B cell (primary cell): ENCODE data around the gene PTPN7. TPM values are rescaled to one million over a fixed set of nuclear protein-coding genes. Genes with fewer than 3 reads are reported as not detected.

Experiments used
- ATAC-seq: fragments of 200-7000 bp; cut with Tn5 transposase; one replicate; pipeline ENCODE4 v1.10.0; 2021; ENCODE audit warnings: low read depth, mild to moderate bottlenecking, moderate number of reproducible peaks, moderate library complexity
- CTCF ChIA-PET: fragments of 350-600 bp; sonication (Branson Sonifier 250); formaldehyde crosslinking; loops from one replicate; lab custom pipeline; 2021; ENCODE audit warnings: antibody characterized with exemption, inconsistent platforms; lab: Charles Lee
- POLR2A ChIA-PET: fragments of 350-600 bp; sonication (Branson Sonifier 250); formaldehyde crosslinking; loops from one replicate; lab custom pipeline; 2021; ENCODE audit warnings: antibody characterized with exemption; lab: Charles Lee
- DNase-seq: peaks from one replicate; pipeline ENCODE4 v3.0.0; 2013
- H2AFZ ChIP-seq: 2 replicates; pipeline ENCODE4 v1.6.1; 2012; ENCODE audit warnings: mild to moderate bottlenecking, low read depth, low read length; ENCODE audit not compliant: insufficient read depth, poor library complexity, severe bottlenecking
- H3K27ac ChIP-seq, 2 donors: 1 replicate in 1 of 2; 2 replicates in 1 of 2; pipeline ENCODE4 v1.5.1; 2012 to 2013; ENCODE audit warnings: low read length in 2 of 2, mild to moderate bottlenecking in 2 of 2, moderate library complexity in 1 of 2
- H3K27me3 ChIP-seq, 4 experiments: fragments of 200-600 bp in 1 of 4; sonication (generic) in 1 of 4; replicated peaks in 1 of 4; 1 replicate in 2 of 4; 2 replicates in 2 of 4; pipeline versions ENCODE4 v1.6.1 to v1.7.0; 2013 to 2016; ENCODE audit warnings: low read length in 3 of 4, mild to moderate bottlenecking in 2 of 4, mixed read lengths in 1 of 4, moderate library complexity in 1 of 4; ENCODE audit not compliant: insufficient read depth in 4 of 4, control insufficient read depth in 3 of 4; ENCODE audit errors: control extremely low read depth in 1 of 4
- H3K36me3 ChIP-seq, 2 experiments: replicated peaks in 1 of 2; 1 replicate in 1 of 2; 2 replicates in 1 of 2; pipeline versions ENCODE4 v1.6.1 to v1.7.1; 2013; ENCODE audit warnings: low read length in 1 of 2; ENCODE audit not compliant: insufficient read depth in 2 of 2, control insufficient read depth in 1 of 2; ENCODE audit errors: control extremely low read depth in 1 of 2, extremely low read depth in 1 of 2
- H3K4me1 ChIP-seq, 2 donors: fragments of 200-600 bp in 1 of 2; sonication (generic) in 1 of 2; 1 replicate in 1 of 2; 2 replicates in 1 of 2; pipeline versions ENCODE4 v1.5.1 to v1.6.1; 2013 to 2017; ENCODE audit warnings: low read length in 2 of 2; ENCODE audit not compliant: control insufficient read depth in 2 of 2, insufficient read depth in 2 of 2
- H3K4me2 ChIP-seq: replicated peaks from 2 replicates; pipeline ENCODE3; 2012; ENCODE audit warnings: mild to moderate bottlenecking, low read depth, low read length; ENCODE audit not compliant: poor library complexity, severe bottlenecking
- H3K4me3 ChIP-seq, 5 experiments: fragments of 200-600 bp in 1 of 5; sonication (generic) in 1 of 5; 1 replicate in 3 of 5; 2 replicates in 2 of 5; pipeline versions ENCODE4 v1.5.1 to v1.7.0; 2011 to 2016; ENCODE audit warnings: low read length in 4 of 5, mild to moderate bottlenecking in 4 of 5, low read depth in 2 of 5, control low read depth in 1 of 5, moderate library complexity in 1 of 5; ENCODE audit not compliant: insufficient read depth in 1 of 5; ENCODE audit errors: control extremely low read depth in 1 of 5, extremely low read depth in 1 of 5
- H3K79me2 ChIP-seq: fragments of 200-600 bp; sonication (generic); one replicate; pipeline ENCODE4 v1.6.0; 2016; ENCODE audit warnings: low read length; ENCODE audit not compliant: control insufficient read depth, insufficient read depth
- H3K9ac ChIP-seq: fragments of 200-600 bp; sonication (generic); 2 replicates; pipeline ENCODE4 v1.6.1; 2017; ENCODE audit warnings: mild to moderate bottlenecking, low read length, moderate library complexity
- H3K9me3 ChIP-seq, 3 donors: one replicate each; pipeline versions ENCODE4 v1.6.1 to v1.7.1; 2013; ENCODE audit warnings: low read length in 2 of 3; ENCODE audit not compliant: control insufficient read depth in 2 of 3, insufficient read depth in 1 of 3; ENCODE audit errors: control extremely low read depth in 1 of 3
- H4K20me1 ChIP-seq: 2 replicates; pipeline ENCODE4 v1.6.0; 2012; ENCODE audit warnings: mild to moderate bottlenecking, low read length; ENCODE audit not compliant: insufficient read depth, control insufficient read depth, poor library complexity, severe bottlenecking
- H3K27ac Mint-ChIP-seq: one replicate; pipeline ENCODE4 v1.8.0; 2021; ENCODE audit warnings: mixed read lengths
- H3K27me3 Mint-ChIP-seq: one replicate; pipeline ENCODE4 v1.8.0; 2021; ENCODE audit warnings: mixed read lengths
- H3K4me1 Mint-ChIP-seq: one replicate; pipeline ENCODE4 v1.8.0; 2021; ENCODE audit warnings: mixed read lengths
- H3K4me3 Mint-ChIP-seq: one replicate; pipeline ENCODE4 v1.8.0; 2021; ENCODE audit warnings: mixed read lengths
- H3K9me3 Mint-ChIP-seq: one replicate; pipeline ENCODE4 v1.8.0; 2022; ENCODE audit warnings: mixed read lengths; ENCODE audit not compliant: insufficient read depth
- CTCF ChIP-seq: fragments of 200-600 bp; IDR thresholded peaks from one replicate; pipeline ENCODE4 v1.8.0; 2022; ENCODE audit warnings: antibody characterized with exemption, mild to moderate bottlenecking
- EZH2 ChIP-seq: IDR thresholded peaks from 2 replicates; pipeline ENCODE4 v1.6.1; 2012; ENCODE audit warnings: borderline replicate concordance, low read depth, mild to moderate bottlenecking, moderate library complexity, low read length; ENCODE audit not compliant: insufficient read depth, poor library complexity, severe bottlenecking
- WGBS: methylation state at CpG from one replicate; pipeline ENCODE4 v1.1.5; 2013; ENCODE audit warnings: missing lambda C conversion rate; ENCODE audit not compliant: insufficient coverage; 5-methylcytosine and 5-hydroxymethylcytosine counted together
- intact Hi-C: fragments of 100-400 bp; cut with micrococcal nuclease; formaldehyde crosslinking; loops from one replicate; pipeline ENCODE4 v1.10.0; 2022
- polyA plus RNA-seq: library from polyadenylated mRNA; depleted of rRNA; stranded (reverse); fragments of >200 nt; gene quantifications from 2 replicates; pipeline ENCODE4 v1.2.3, GENCODE V29; 2012
- total RNA-seq, 2 donors: library from RNA; stranded (reverse); fragments of 120-200 nt in 1 of 2; gene quantifications; 1 replicate in 1 of 2; 2 replicates in 1 of 2; pipeline versions ENCODE4 v1.2.3 to v1.2.4, GENCODE V29; 2013 to 2022

The PTPN7 gene
- total and polyA plus RNA-seq, 2 donors (not counting 1 experiment from before 2014, with no cell fraction given): 16.0 to 37.5 TPM

GRCh38 chr1:202198366-202198724 lies 37.9 kb upstream of the PTPN7 start:
- 90% methylated on average over 1 of the region's 1 CpG for WGBS
- intact Hi-C loops: no loop called here
- H3K4me3 ChIP-seq: no peak overlapping the region
- Mint-ChIP-seq H3K4me3 (no peak overlapping the region), H3K4me1 (peaks cover 26% of the 10 kb centered on the region), H3K9me3 (no peaks in the 10 kb centered on the region), H3K27me3 (peaks cover 57% of the 10 kb centered on the region), H3K27ac (no peak overlapping the region)
- no peaks in the 10 kb centered on the region for H3K36me3 ChIP-seq
- no peak overlapping the region for H3K27ac ChIP-seq
- TF ChIP-seq EZH2: no peak
- TF ChIP-seq CTCF: no peak
- H4K20me1 ChIP-seq: no peaks in the 10 kb centered on the region
- CTCF ChIA-PET: no interaction called here
- no peak overlapping the region for H3K4me2 ChIP-seq
- no peak for ATAC-seq
- H3K79me2 ChIP-seq: no peaks in the 10 kb centered on the region
- POLR2A ChIA-PET: no interaction called here
- no peak for DNase-seq
- H3K9me3 ChIP-seq: no peaks in the 10 kb centered on the region
- H2AFZ ChIP-seq: no peak overlapping the region
- peaks cover 0 to 33% (median 8%) of the 10 kb centered on the region in 4 experiments for H3K27me3 ChIP-seq
- peaks cover 9 to 14% of the 10 kb centered on the region in 2 donors for H3K4me1 ChIP-seq
- no peak overlapping the region for H3K9ac ChIP-seq

GRCh38 chr1:202197653-202198365 lies 37.4 kb upstream of the PTPN7 start:
- Histone ChIP-seq H4K20me1 (no peaks in the 10 kb centered on the region), H3K4me3 (no peak overlapping the region), H3K4me2 (no peak overlapping the region), H3K27ac (no peak overlapping the region), H3K79me2 (no peaks in the 10 kb centered on the region), H3K9me3 (no peaks in the 10 kb centered on the region), H2AFZ (no peak overlapping the region), H3K27me3 (peaks cover 0 to 39% (median 11%) of the 10 kb centered on the region in 4 experiments), H3K4me1 (peaks cover 14 to 19% of the 10 kb centered on the region in 2 donors), H3K36me3 (no peaks in the 10 kb centered on the region), H3K9ac (no peak overlapping the region)
- peaks cover 28% of the 10 kb centered on the region for H3K4me1 Mint-ChIP-seq
- DNase-seq (no peak), ATAC-seq (no peak)
- no peak overlapping the region for H3K4me3 Mint-ChIP-seq
- intact Hi-C loops: no loop called here
- H3K27me3 Mint-ChIP-seq: peaks cover 58% of the 10 kb centered on the region
- 95% methylated on average over 7 of the region's 7 CpGs for WGBS
- TF ChIP-seq EZH2 (no peak), CTCF (no peak)
- H3K27ac Mint-ChIP-seq: no peak overlapping the region
- ChIA-PET POLR2A (no interaction called here), CTCF (no interaction called here)
- no peaks in the 10 kb centered on the region for H3K9me3 Mint-ChIP-seq
